Thyroid gland (tissue), 4 donors: Measurements from ENCODE around the gene IRF9.

Source experiments
- POLR2A ChIP-seq, 2 donors: fragments of 450-650 bp; IDR thresholded peaks; one replicate each; pipeline ENCODE4 v1.6.1; 2017; ENCODE audit warnings: antibody characterized with exemption in 2 of 2, mild to moderate bottlenecking in 2 of 2, moderate library complexity in 1 of 2
- TF ChIP-seq, protein P1 (sequence below), 6 experiments: fragments of 200-600 bp in 3 of 6; fragments of 450-650 bp in 3 of 6; sonication (generic) in 3 of 6; IDR thresholded peaks; one replicate each; pipeline ENCODE4 v1.5.1; 2016 to 2019; ENCODE audit warnings: antibody characterized with exemption in 6 of 6, mild to moderate bottlenecking in 2 of 6, inconsistent platforms in 1 of 6, moderate library complexity in 1 of 6

DNA sequence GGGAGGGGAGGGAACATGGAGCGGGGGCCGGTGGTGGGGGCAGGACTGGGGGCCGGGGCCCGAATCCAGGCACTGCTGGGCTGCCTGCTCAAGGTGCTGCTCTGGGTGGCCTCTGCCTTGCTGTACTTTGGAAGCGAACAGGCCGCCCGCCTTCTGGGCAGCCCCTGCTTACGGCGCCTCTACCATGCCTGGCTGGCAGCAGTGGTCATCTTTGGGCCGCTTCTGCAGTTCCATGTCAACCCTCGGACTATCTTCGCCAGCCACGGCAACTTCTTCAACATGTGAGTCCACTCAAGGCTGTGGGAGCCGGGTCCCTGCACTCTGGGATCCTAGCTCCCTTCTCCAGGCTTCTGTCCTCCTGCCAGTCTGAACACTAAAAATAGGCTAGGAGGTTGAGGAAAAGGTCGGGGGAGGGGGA is 29.5 kb upstream of the IRF9 start:
- TF ChIP-seq, protein P1, sequence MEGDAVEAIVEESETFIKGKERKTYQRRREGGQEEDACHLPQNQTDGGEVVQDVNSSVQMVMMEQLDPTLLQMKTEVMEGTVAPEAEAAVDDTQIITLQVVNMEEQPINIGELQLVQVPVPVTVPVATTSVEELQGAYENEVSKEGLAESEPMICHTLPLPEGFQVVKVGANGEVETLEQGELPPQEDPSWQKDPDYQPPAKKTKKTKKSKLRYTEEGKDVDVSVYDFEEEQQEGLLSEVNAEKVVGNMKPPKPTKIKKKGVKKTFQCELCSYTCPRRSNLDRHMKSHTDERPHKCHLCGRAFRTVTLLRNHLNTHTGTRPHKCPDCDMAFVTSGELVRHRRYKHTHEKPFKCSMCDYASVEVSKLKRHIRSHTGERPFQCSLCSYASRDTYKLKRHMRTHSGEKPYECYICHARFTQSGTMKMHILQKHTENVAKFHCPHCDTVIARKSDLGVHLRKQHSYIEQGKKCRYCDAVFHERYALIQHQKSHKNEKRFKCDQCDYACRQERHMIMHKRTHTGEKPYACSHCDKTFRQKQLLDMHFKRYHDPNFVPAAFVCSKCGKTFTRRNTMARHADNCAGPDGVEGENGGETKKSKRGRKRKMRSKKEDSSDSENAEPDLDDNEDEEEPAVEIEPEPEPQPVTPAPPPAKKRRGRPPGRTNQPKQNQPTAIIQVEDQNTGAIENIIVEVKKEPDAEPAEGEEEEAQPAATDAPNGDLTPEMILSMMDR (IDR thresholded peaks at IDR 0.05): no peak
- TF ChIP-seq POLR2A (IDR thresholded peaks at IDR 0.05): no peak
